Activated T-cell treated with anti-CD3 and anti-CD28 coated beads, Interleukin-2, amount 50 U/mL, for 72 hours (primary cell): ENCODE data around the gene RFXANK. TPM values are rescaled to one million over a fixed set of nuclear protein-coding genes. Genes with fewer than 3 reads are reported as not detected.
A peak's percentile ranks its signal among the peaks of the same experiment; 100 is the strongest.
"Not testable (repeated sequence)": the region's sequence is repeated elsewhere in the genome, so short reads cannot be mapped to it uniquely, and the experiment has no call there.

ENCODE experiments used
- ATAC-seq, 2 donors: fragments of 150-1000 bp; cut with Tn5 transposase; replicated peaks in 1 of 2; 2 replicates each; pipeline ENCODE4 v1.10.0; 2021; ENCODE audit warnings: moderate library complexity in 2 of 2, mild to moderate bottlenecking in 1 of 2
- DNase-seq, 2 donors: peaks; one replicate each; pipeline ENCODE4 v3.0.0; 2021 to 2022; ENCODE audit warnings: mixed read lengths in 1 of 2
- H3K27ac Mint-ChIP-seq: one replicate; pipeline ENCODE4 v1.8.0; 2022; ENCODE audit warnings: mild to moderate bottlenecking, moderate library complexity, mixed read lengths
- H3K27me3 Mint-ChIP-seq: one replicate; pipeline ENCODE4 v1.8.0; 2022; ENCODE audit warnings: low read depth, mixed read lengths
- H3K36me3 Mint-ChIP-seq, 2 donors: one replicate each; pipeline ENCODE4 v1.8.0; 2022; ENCODE audit warnings: mixed read lengths in 2 of 2, mild to moderate bottlenecking in 1 of 2; ENCODE audit not compliant: insufficient read depth in 2 of 2
- H3K4me1 Mint-ChIP-seq: one replicate; pipeline ENCODE4 v1.8.0; 2022; ENCODE audit warnings: low read depth, mixed read lengths
- H3K4me3 Mint-ChIP-seq, 2 donors: one replicate each; pipeline ENCODE4 v1.8.0; 2022; ENCODE audit warnings: mild to moderate bottlenecking in 2 of 2, mixed read lengths in 2 of 2, moderate library complexity in 2 of 2
- H3K9me3 Mint-ChIP-seq, 2 donors: one replicate each; pipeline ENCODE4 v1.8.0; 2022; ENCODE audit warnings: mixed read lengths in 2 of 2
- total RNA-seq, 2 donors: library from RNA; stranded (reverse); gene quantifications; one replicate each; pipeline ENCODE4 v1.2.3, GENCODE V29; 2022

RFXANK gene
- total RNA-seq, 2 donors from 2014 or later, result 83.8 to 107 TPM

DNA sequence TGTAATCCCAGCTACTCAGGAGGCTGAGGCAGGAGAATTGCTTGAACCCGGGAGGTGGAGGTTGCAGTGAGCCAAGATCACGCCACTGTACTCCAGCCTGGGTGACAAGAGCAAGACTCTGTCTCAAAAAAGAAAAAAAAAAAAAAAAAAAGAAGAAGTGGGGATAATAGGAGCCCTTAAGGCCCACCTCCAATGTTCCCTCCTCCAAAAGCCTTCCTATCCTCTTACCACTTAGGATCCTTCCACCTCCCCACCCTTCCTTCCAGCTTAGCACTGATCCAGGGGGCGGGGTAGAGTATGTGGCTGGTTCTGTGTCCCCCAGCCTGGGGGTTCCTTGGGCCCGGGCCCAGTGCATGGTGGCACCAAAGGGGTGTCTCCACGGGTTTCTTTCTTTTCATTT, 18.8 kb upstream of the RFXANK start:
- not testable (repeated sequence) for H3K36me3 Mint-ChIP-seq, ATAC-seq, H3K27me3 Mint-ChIP-seq, H3K9me3 Mint-ChIP-seq, DNase-seq, H3K27ac Mint-ChIP-seq, H3K4me3 Mint-ChIP-seq
- H3K4me1 Mint-ChIP-seq, result peaks cover 19% of the 10 kb centered on the region

DNA sequence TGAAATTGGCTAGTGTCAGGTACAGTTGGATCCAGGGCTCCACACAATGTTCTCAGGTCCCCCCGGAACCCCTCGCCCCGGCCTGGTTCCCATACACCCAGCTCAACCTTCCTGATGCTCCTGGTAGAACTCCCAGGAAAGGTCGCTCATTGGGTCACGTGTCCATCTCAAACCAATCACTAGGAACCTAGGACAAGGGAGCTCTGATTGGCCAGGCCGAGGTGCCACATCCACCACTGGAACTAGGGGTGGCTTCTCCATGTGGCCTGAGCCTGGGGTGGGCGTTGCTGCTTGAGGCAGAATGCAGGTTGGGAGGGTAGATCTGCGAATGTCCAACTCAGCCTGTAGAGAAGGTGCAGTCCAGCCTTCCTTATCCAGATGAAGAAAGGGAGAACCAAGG, 15.1 kb upstream of the RFXANK start:
- no peak overlapping the region for H3K4me3 Mint-ChIP-seq
- H3K36me3 Mint-ChIP-seq, result peaks cover 0 to 15% of the 10 kb centered on the region in 2 donors
- peaks cover 6% of the 10 kb centered on the region for H3K4me1 Mint-ChIP-seq
- no peaks in the 10 kb centered on the region for H3K9me3 Mint-ChIP-seq
- H3K27ac Mint-ChIP-seq, result no peak overlapping the region
- ATAC-seq (no peak), DNase-seq (no peak)
- H3K27me3 Mint-ChIP-seq, result no peaks in the 10 kb centered on the region

DNA sequence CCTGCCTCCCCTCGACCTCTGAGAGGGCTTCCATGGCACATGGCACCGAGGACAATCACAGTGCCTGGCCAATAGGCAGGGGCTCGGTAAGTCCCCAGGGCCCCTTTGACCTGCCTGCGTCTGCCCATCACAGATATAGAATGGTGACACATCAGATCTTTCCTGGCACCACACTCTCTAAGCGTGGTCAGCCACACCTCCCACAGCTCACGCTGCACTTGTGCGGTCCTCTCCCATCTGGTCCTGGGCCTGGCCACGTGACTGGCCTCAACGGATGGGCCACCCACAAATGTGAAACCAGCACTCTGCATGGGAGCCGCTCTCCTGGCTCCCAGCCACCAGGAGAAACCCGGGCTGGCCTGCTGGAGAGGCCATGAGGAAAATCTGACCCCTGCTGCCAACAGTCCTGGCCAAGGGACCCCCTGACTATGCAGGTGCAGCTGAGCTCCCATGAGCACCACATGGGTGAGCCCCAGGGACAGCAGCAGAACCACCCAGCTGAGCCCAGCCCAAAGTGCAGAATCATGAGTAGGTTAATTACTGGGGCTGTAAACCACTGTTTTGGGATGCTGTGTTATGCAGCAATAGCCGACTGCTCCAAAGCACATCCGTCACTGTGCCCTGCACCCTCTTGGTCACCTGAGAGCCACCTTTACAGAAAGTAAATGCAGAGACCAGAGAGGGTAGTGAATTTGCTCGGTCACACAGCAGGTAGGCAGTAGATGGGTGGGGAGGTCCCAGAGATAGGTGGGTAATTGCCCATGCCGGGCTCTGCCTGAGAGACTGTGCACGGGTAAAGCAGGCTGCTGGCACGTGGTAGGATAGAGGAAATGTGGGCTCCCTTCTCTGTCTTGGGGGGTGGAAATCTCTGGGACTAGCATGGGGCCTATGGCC, 12.3 kb upstream of the RFXANK start:
- H3K36me3 Mint-ChIP-seq, result peaks cover 1 to 19% of the 10 kb centered on the region in 2 donors
- no peaks in the 10 kb centered on the region for H3K9me3 Mint-ChIP-seq
- ATAC-seq (no peak), DNase-seq (no peak)
- no peak overlapping the region for H3K27ac Mint-ChIP-seq
- H3K27me3 Mint-ChIP-seq, result no peaks in the 10 kb centered on the region
- H3K4me3 Mint-ChIP-seq, result no peak overlapping the region
- H3K4me1 Mint-ChIP-seq, result peaks cover 6% of the 10 kb centered on the region

DNA sequence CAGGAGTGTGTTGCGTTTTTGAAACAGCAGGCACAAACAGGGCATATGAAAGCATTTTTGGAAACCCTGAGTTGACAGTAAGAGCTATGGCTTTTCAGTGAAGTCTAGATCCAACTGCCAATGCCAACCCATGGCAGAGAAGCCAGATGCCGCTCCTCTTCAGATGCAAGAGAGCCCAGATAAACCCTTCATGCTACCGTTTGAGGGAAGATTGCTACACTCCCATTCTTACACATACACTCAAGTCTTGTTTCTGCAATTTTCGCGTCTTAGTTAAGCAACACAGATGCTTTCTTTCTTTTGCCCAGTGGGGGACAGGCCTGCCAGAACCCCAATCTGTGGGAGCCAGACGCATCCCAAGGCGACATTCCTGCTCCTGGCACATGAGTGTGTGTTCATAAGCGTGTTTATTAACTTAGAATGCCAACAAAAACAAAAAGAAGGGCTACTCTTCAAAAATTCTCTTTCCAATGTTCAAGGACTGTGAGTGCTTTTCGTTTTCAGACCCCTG, 10.5 kb upstream of the RFXANK start:
- Mint-ChIP-seq H3K4me3 (no peak overlapping the region), H3K36me3 (peaks cover 6 to 25% of the 10 kb centered on the region in 2 donors), H3K4me1 (peaks cover 7% of the 10 kb centered on the region), H3K27ac (no peak overlapping the region), H3K27me3 (no peaks in the 10 kb centered on the region), H3K9me3 (peaks cover 1 to 4% of the 10 kb centered on the region in 2 donors)
- no peak for DNase-seq
- ATAC-seq, result no peak

DNA sequence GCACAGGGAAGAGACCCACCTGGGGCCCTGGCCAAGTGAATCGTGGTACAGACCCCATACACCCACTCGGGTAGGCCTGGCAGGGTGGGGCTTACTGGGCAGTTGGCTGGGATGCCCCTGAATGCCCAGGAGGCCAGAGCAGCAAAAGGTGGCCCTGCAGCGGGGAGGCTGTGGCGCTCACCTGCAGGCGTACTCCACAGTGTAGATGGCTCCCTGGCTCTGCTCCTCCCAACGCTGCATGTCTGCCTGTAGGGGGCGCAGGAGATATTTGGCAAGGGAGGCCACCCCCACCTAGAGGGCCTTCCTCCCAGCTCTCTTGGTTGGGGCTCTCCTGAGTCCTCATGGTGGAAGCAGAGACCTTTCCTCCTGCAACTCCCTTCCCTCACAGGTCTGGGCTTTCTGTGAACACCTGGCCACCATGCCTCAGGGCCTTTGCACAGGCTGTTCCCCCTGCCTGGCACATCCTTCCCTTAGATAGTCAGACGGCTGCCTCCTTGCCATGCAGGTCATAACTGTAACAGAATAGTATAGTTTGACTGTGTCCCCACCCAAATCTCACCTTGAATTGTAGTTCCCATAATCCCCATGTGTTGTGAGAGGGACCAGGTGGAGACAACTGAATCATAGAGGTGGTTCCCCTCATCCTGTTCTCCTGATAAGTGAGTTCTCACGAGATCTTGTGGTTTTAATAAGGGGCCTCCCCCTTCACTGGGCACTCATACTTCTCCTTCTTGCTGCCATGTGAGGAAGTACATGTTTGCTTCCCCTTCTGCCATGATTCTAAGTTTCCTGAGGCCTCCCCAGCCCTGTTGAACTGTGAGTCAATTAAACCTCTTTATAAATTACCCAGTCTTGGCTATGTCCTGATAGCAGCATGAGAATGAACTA, 6.0 kb upstream of the RFXANK start:
- ATAC-seq (peak; percentile 64 to 78), DNase-seq (peak; percentile 48 to 65)
- Mint-ChIP-seq H3K27me3 (no peaks in the 10 kb centered on the region), H3K9me3 (peaks cover 4 to 8% of the 10 kb centered on the region in 2 donors), H3K36me3 (peaks cover 9 to 20% of the 10 kb centered on the region in 2 donors), H3K27ac (no peak overlapping the region), H3K4me3 (no peak overlapping the region), H3K4me1 (peaks cover 34% of the 10 kb centered on the region)

DNA sequence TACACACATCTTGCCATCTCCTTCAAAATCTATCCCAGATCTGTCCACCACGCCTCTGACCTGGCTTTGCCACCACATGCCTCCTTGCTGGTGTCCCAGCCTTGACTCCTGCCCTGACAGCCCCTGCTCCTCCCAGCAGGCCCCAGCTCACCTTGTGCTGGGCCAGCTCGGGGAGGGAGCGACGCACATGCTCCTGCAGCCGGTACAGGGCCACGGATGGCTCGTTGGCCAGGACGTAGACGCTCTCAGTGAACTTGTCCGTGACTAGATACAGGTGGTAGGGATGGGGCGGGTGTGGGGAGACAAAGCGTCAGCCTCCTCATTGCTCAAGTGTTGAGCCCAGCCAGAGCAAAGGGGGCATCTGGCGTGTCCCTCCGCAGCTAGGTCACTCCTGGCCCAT, 5.3 kb upstream of the RFXANK start:
- DNase-seq (no peak), ATAC-seq (no peak)
- Mint-ChIP-seq H3K4me3 (no peak overlapping the region), H3K36me3 (peaks cover 9 to 19% of the 10 kb centered on the region in 2 donors), H3K27me3 (no peaks in the 10 kb centered on the region), H3K4me1 (peaks cover 40% of the 10 kb centered on the region), H3K9me3 (peaks cover 4 to 8% of the 10 kb centered on the region in 2 donors), H3K27ac (no peak overlapping the region)

DNA sequence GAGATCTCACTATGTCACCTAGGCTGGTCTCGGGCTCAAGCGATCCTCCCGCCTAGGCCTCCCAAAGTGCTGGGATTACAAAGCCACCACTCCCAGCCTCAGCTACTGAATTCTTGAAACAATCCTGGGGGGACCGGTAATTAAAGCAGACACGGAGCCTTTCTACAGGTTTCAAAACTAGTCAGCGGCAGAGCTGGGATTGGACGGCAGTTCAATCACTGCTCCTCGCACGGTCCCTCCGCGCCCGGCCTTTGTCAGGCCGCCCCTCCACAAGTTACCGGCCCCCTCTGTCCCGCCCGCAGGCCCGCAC, 335 bp upstream of the RFXANK start:
- H3K36me3 Mint-ChIP-seq, result peaks cover 1 to 11% of the 10 kb centered on the region in 2 donors
- no peak for DNase-seq
- H3K27ac Mint-ChIP-seq, result peak overlapping the region; percentile 99
- H3K4me3 Mint-ChIP-seq, result peak overlapping the region; percentile 93 to 96
- H3K4me1 Mint-ChIP-seq, result peaks cover 55% of the 10 kb centered on the region
- no peaks in the 10 kb centered on the region for H3K27me3 Mint-ChIP-seq
- no peak for ATAC-seq
- H3K9me3 Mint-ChIP-seq, result peaks cover under 1 to 2% of the 10 kb centered on the region in 2 donors

DNA sequence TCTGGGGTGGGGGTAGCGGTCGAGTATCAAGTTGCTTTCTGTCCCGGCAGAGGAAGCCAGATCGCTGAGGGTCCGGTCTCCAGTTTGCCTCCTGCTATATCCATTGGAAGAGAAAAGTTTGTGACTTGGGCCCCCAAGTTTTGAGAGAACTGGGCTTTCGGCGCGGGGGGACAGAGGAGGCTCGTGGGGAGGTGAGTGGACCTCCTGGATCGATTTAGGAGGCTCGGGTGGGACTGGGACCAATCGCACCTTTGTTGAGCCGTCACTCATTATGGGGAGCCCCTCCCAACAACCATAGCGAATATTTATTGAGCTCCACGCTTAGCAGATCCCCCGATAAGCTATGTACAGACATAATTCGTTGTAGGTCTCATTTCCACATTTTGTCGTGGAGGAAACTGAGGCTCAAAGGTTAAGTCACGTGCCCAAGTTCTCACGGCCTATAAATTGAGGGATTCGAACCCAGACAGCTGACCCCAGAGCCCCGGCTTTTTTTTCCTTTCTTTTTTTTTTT, 909 bp downstream of the RFXANK start:
- no peaks in the 10 kb centered on the region for H3K9me3 Mint-ChIP-seq
- peak overlapping the region; percentile 93 to 96 for H3K4me3 Mint-ChIP-seq
- no peaks in the 10 kb centered on the region for H3K27me3 Mint-ChIP-seq
- ATAC-seq (no peak), DNase-seq (no peak)
- peak overlapping the region; percentile 99 for H3K27ac Mint-ChIP-seq
- peaks cover 0 to 7% of the 10 kb centered on the region in 2 donors for H3K36me3 Mint-ChIP-seq
- peaks cover 51% of the 10 kb centered on the region for H3K4me1 Mint-ChIP-seq

DNA sequence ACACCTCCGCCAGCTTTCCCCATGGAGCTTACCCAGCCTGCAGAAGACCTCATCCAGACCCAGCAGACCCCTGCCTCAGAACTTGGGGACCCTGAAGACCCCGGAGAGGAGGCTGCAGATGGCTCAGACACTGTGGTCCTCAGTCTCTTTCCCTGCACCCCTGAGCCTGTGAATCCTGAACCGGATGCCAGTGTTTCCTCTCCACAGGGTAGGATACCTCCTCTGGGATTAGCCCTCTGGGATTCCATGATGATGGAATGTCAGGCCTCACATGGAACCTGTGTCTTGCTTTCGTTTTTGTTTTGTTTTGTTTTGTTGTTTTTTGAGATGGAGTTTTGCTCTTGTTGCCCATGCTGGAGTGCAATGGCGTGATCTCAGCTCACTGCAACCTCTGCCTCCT, 1.9 kb downstream of the RFXANK start:
- H3K36me3 Mint-ChIP-seq, result peaks cover 0 to 10% of the 10 kb centered on the region in 2 donors
- no peaks in the 10 kb centered on the region for H3K9me3 Mint-ChIP-seq
- H3K4me1 Mint-ChIP-seq, result peaks cover 51% of the 10 kb centered on the region

DNA sequence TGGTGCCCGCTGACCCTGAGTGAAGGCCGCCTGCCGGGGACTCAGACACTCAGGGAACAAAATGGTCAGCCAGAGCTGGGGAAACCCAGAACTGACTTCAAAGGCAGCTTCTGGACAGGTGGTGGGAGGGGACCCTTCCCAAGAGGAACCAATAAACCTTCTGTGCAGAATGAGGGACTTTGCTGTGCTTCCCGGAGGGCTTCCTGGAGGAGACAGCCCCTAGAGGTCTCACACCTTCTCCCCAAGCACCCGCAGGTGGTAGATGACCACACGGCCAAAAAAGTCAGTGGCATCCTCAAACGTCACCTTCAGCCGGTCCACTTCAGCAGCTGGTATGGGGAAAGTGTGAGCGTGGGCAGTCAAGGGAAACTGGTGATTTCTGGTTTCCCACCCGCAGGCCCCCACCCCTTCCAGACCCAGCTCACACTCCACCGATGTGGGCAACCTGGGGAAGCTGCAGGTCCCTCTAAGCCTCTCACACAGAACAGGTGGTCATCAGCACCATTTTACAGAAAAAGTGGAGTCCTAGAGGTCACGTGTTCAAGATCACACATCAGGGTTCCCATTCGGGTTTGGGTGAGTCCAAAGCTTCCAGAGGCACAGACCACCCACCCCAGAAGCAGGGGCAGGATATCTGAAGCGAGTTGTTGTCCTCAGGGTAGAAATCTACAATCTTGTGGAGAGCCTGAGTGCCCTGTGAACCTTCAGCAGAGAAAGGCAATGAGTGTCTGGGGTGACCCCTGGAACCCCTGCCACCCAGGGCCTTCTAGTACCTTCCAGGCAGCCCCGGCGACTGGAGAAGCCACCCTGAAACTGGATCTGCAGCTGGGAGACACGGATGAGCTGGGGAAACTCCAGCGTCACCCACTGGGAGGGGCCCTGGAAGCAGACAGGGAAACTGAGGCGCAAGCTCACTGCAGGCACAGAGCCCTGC, 9.9 kb downstream of the RFXANK start:
- Mint-ChIP-seq H3K36me3 (peaks cover 2 to 5% of the 10 kb centered on the region in 2 donors), H3K4me1 (peaks cover 32% of the 10 kb centered on the region), H3K9me3 (no peaks in the 10 kb centered on the region), H3K4me3 (peak overlapping the region; percentile 90 to 95), H3K27ac (peak overlapping the region; percentile 86), H3K27me3 (no peaks in the 10 kb centered on the region)
- no peak for ATAC-seq
- DNase-seq, result no peak

More for the DNA sequence above, 1.9 kb downstream of the RFXANK start:
- ATAC-seq, result no peak
- H3K27me3 Mint-ChIP-seq, result no peaks in the 10 kb centered on the region
- peak overlapping the region; percentile 93 to 96 for H3K4me3 Mint-ChIP-seq
- no peak for DNase-seq
- H3K27ac Mint-ChIP-seq, result peak overlapping the region; percentile 99

DNA sequence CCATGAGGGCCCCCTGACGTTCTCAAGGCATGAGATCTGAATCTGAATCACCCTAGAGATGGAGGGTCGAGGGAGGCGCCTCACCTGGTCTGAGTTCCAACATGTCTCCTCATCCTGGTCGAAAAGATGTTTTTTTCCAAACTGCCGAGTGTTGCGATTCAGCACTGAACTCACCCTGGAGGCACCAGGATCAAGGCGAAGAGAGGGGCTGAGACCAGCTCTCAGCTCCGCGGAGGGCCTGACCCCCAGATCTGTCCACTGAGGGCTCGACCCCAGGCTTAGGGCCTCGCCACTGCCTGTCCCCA, 10.6 kb downstream of the RFXANK start:
- ATAC-seq (no peak), DNase-seq (no peak)
- H3K27me3 Mint-ChIP-seq, result no peaks in the 10 kb centered on the region
- H3K9me3 Mint-ChIP-seq, result peaks cover 0 to 4% of the 10 kb centered on the region in 2 donors
- peak overlapping the region; percentile 86 for H3K27ac Mint-ChIP-seq
- H3K4me3 Mint-ChIP-seq, result peak overlapping the region; percentile 90 to 95
- peaks cover 2 to 5% of the 10 kb centered on the region in 2 donors for H3K36me3 Mint-ChIP-seq
- peaks cover 38% of the 10 kb centered on the region for H3K4me1 Mint-ChIP-seq
